Transverse colon (tissue), 4 donors: ENCODE results near the gene LRRC9.

ENCODE experiments used
- CTCF ChIP-seq, 5 experiments: fragments of 200-600 bp in 3 of 5; fragments of 450-650 bp in 2 of 5; sonication (generic) in 3 of 5; IDR thresholded peaks; 1 replicate in 2 of 5; 2 replicates in 3 of 5; pipeline ENCODE4 v1.5.1; 2016 to 2017; ENCODE audit warnings: antibody characterized with exemption in 5 of 5, inconsistent platforms in 3 of 5, mild to moderate bottlenecking in 2 of 5, moderate library complexity in 1 of 5
- POLR2AphosphoS5 ChIP-seq, 3 donors: sonication (generic); formaldehyde crosslinking; IDR thresholded peaks; one replicate each; pipeline ENCODE4 v1.6.1; 2016; ENCODE audit warnings: antibody characterized with exemption in 3 of 3

- TF ChIP-seq CTCF (IDR thresholded peaks at IDR 0.05) (no peak), POLR2AphosphoS5 (IDR thresholded peaks at IDR 0.05) (no peak)
These were observed 49.4 kb downstream of the LRRC9 start for GRCh38 chr14:59969319-59969718.
